ENCODE measurements around the gene CETP. TPM values are rescaled to one million over a fixed set of nuclear protein-coding genes. Genes with fewer than 3 reads are reported as not detected.

Gene CETP
- total and polyA plus RNA-seq, 2 of the 13 experiments (the other 11 are each of a cell fraction or from before 2014, with no cell fraction given) = 0.31 to 9.8 TPM

GRCh38 chr16:57027067-57027466 is 65.3 kb downstream of the CETP start (continued):
- TF ChIP-seq UBTF (CRISPR knock-in tag; IDR thresholded peaks at IDR 0.05) (0 out of 2 replicates have a peak, but pooled peaks have one; percentile 8), HNF4A (CRISPR knock-in tag; IDR thresholded peaks at IDR 0.05) (peak; percentile 83), SNAPC5 (CRISPR knock-in tag; IDR thresholded peaks at IDR 0.05; ENCODE audit: borderline replicate concordance) (no peak), ZHX2 (IDR thresholded peaks at IDR 0.05; ENCODE audit: low read depth) (no peak), ZHX2 (CRISPR knock-in tag; IDR thresholded peaks at IDR 0.05; ENCODE audit: borderline replicate concordance) (no peak), GFI1 (CRISPR knock-in tag; IDR thresholded peaks at IDR 0.05; ENCODE audit: borderline replicate concordance) (no peak), MAZ (IDR thresholded peaks at IDR 0.05; ENCODE audit: borderline replicate concordance, low read depth, low read length) (no peak), MAZ (CRISPR knock-in tag; IDR thresholded peaks at IDR 0.05; ENCODE audit: low read depth) (no peak), ZNF484 (CRISPR knock-in tag; IDR thresholded peaks at IDR 0.05; ENCODE audit: borderline replicate concordance, low read depth) (no peak), EEA1 (CRISPR knock-in tag; IDR thresholded peaks at IDR 0.05; ENCODE audit: borderline replicate concordance) (no peak), JARID2 (CRISPR knock-in tag; IDR thresholded peaks at IDR 0.05; ENCODE audit: insufficient replicate concordance) (no peak), HMGA1 (CRISPR knock-in tag; conservative IDR thresholded peaks at IDR 0.05) (no peak), MLXIP (CRISPR knock-in tag; IDR thresholded peaks at IDR 0.05; ENCODE audit: borderline replicate concordance) (no peak), TRAFD1 (CRISPR knock-in tag; IDR thresholded peaks at IDR 0.05; ENCODE audit: borderline replicate concordance) (no peak)
